Measurements from ENCODE around the gene GNGT1.

DNA sequence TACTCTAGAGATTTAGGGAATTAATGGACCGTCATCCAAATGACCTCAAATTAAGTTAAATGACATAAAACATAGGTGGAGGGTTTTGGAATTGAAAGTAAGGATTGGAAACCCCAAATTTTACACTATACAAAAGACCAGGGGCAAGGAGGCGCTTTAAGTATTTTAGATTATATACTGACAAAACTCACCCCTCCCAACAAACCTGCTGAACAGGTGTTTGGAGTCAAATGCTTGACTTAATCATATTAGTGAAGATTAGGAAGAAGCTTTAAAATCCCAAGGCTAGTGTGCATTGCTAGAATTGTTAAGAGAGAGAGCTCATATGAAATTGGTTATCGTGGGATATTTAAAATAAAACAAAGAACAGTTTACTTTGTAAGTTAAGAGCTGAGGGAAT is at the start of gene GNGT1:
- TF ChIP-seq GATA2 (IDR thresholded peaks at IDR 0.05; ENCODE audit: low read depth, low read length) (no peak), GATA3 (IDR thresholded peaks at IDR 0.05; ENCODE audit: low read depth, low read length) (no peak)

Measured in SH-SY5Y (cell line).